K562 (cell line): ENCODE data around the gene DLK1. TPM values are rescaled to one million over a fixed set of nuclear protein-coding genes. Genes with fewer than 3 reads are reported as not detected.
A peak's percentile ranks its signal among the peaks of the same experiment; 100 is the strongest.

Experiments
- ATAC-seq: fragments of 200-7000 bp; cut with Tn5 transposase; 3 replicates; pipeline ENCODE4 v1.9.1; 2020; ENCODE audit warnings: moderate library complexity
- BruUV-seq: library from RNA; stranded (reverse); fragments of 400-500 nt; replicated peaks from 2 replicates; lab custom pipeline; 2021; lab: Mats Ljungman, UMichigan
- CTCF ChIA-PET: fragments of 300-600 bp; formaldehyde crosslinking; extraction: SDS; loops from one replicate; lab custom pipeline; 2021; ENCODE audit warnings: low intra/inter-chr PET ratio; lab: Yijun Ruan, JAX
- POLR2A ChIA-PET: fragments of 300-600, 350-650 bp; sonication (Branson Sonifier 250); formaldehyde crosslinking; extraction: SDS; loops from one replicate; lab custom pipeline; 2021; ENCODE audit warnings: antibody characterized with exemption, inconsistent platforms; lab: Yijun Ruan, JAX
- DNase-seq, 4 experiments: peaks; one replicate each; pipeline versions ENCODE4 v3.0.0 to v3.0.0-alpha.2; 2011 to 2018; ENCODE audit warnings: low spot score in 3 of 4, mixed read lengths in 3 of 4; ENCODE audit errors: extremely low read depth in 1 of 4
- FAIRE-seq: peaks from 2 replicates; lab custom pipeline; 2011; peaks lifted over from hg19 to GRCh38; lab: Jason Lieb, UNC
- H2AFZ ChIP-seq: 2 replicates; pipeline ENCODE4 v1.6.0; 2011; ENCODE audit warnings: low read depth, low read length, control low read depth, inconsistent platforms
- H3K27ac ChIP-seq: fragments of 200-600 bp; 3 replicates; pipeline ENCODE4 v1.8.0; 2011; ENCODE audit warnings: low read depth, mild to moderate bottlenecking, control low read depth, inconsistent platforms, low read length, moderate library complexity, mixed read lengths; ENCODE audit errors: extremely low read depth
- H3K27me3 ChIP-seq, 2 experiments: fragments of 300-600 bp in 1 of 2; 2 replicates in 1 of 2; 3 replicates in 1 of 2; pipeline versions ENCODE4 v1.6.0 to v1.8.0; 2011; ENCODE audit warnings: inconsistent platforms in 2 of 2, low read length in 2 of 2, mild to moderate bottlenecking in 1 of 2, mixed read lengths in 1 of 2, moderate library complexity in 1 of 2; ENCODE audit not compliant: control insufficient read depth in 2 of 2, insufficient read depth in 2 of 2
- H3K36me3 ChIP-seq: fragments of 300-600 bp; 3 replicates; pipeline ENCODE4 v1.8.0; 2011; ENCODE audit warnings: mild to moderate bottlenecking, low read length, inconsistent platforms; ENCODE audit not compliant: control insufficient read depth, insufficient read depth
- H3K4me1 ChIP-seq, 2 experiments: fragments of 200-600 bp in 1 of 2; replicated peaks in 1 of 2; 2 replicates in 1 of 2; 3 replicates in 1 of 2; pipeline versions ENCODE4 v1.5.1 to v1.8.0; 2011; ENCODE audit warnings: inconsistent platforms in 2 of 2, low read length in 2 of 2, mild to moderate bottlenecking in 1 of 2, mixed read lengths in 1 of 2, moderate library complexity in 1 of 2; ENCODE audit not compliant: control insufficient read depth in 2 of 2, insufficient read depth in 2 of 2
- H3K4me2 ChIP-seq: 2 replicates; pipeline ENCODE4 v1.6.1; 2011; ENCODE audit warnings: low read length, control low read depth, inconsistent platforms, mixed read lengths; ENCODE audit not compliant: insufficient read depth
- H3K4me3 ChIP-seq: fragments of 200-600 bp; sonication (generic), shearing (Covaris generic); 2 replicates; pipeline ENCODE4 v1.5.1; 2016; ENCODE audit warnings: control low read depth, inconsistent platforms
- H3K79me2 ChIP-seq: fragments of 200-600 bp; 3 replicates; pipeline ENCODE4 v1.8.0; 2011; ENCODE audit warnings: low read length, inconsistent platforms; ENCODE audit not compliant: control insufficient read depth, insufficient read depth
- H3K9ac ChIP-seq, 2 experiments: 2 replicates each; pipeline versions ENCODE4 v1.6.0 to v1.6.1; 2011; ENCODE audit warnings: low read depth in 2 of 2, low read length in 2 of 2, control low read depth in 1 of 2, inconsistent platforms in 1 of 2, mild to moderate bottlenecking in 1 of 2, mixed read lengths in 1 of 2; ENCODE audit not compliant: insufficient read depth in 1 of 2
- H3K9me1 ChIP-seq: one replicate; pipeline ENCODE4 v1.6.0; 2011; ENCODE audit warnings: inconsistent platforms, mild to moderate bottlenecking, low read length, moderate library complexity; ENCODE audit not compliant: control insufficient read depth, insufficient read depth
- H3K9me3 ChIP-seq: replicated peaks from 2 replicates; pipeline ENCODE4 v1.5.1; 2011; ENCODE audit warnings: low read depth, low read length, inconsistent platforms; ENCODE audit not compliant: control insufficient read depth, insufficient read depth
- H4K20me1 ChIP-seq: replicated peaks from 2 replicates; pipeline ENCODE4 v1.6.1; 2011; ENCODE audit warnings: low read length, inconsistent platforms, mixed read lengths; ENCODE audit not compliant: control insufficient read depth, insufficient read depth
- ELF1 ChIP-seq: fragments of 200-800 bp; sonication (Bioruptor generic); IDR thresholded peaks from 2 replicates; pipeline ENCODE4 v1.6.1; 2016; ENCODE audit warnings: missing genetic modification characterization, missing compliant biosample characterization
- HOXB6 ChIP-seq: fragments of 250-450 bp; sonication (Bioruptor Pico); IDR thresholded peaks from 2 replicates; pipeline ENCODE4 v1.5.1; 2022; ENCODE audit warnings: mild to moderate bottlenecking, borderline replicate concordance
- KDM4B ChIP-seq, 2 experiments: fragments of 450-650 bp in 1 of 2; sonication (generic) in 1 of 2; IDR thresholded peaks; 2 replicates each; pipeline ENCODE4 v1.6.1; 2016 to 2017; ENCODE audit warnings: borderline replicate concordance in 2 of 2, antibody characterized with exemption in 1 of 2, low read depth in 1 of 2, mild to moderate bottlenecking in 1 of 2
- NFIC ChIP-seq: fragments of 450-650 bp; IDR thresholded peaks from 2 replicates; pipeline ENCODE4 v1.6.1; 2017; ENCODE audit warnings: mild to moderate bottlenecking, inconsistent platforms
- WGBS: fragments of 100-300 bp; shearing (Covaris generic); methylation state at CpG from one replicate; pipeline ENCODE4 v1.1.6; 2016; ENCODE audit warnings: low coverage, mixed read lengths; ENCODE audit not compliant: insufficient coverage; ENCODE audit errors: missing lambda C conversion rate; 5-methylcytosine and 5-hydroxymethylcytosine counted together
- in situ Hi-C: fragments of 300-500 bp; cut with MboI; formaldehyde crosslinking; loops from 4 replicates; pipeline ENCODE4 v1.15.0; 2018; ENCODE audit warnings: inconsistent platforms, mixed read lengths
- intact Hi-C: fragments of 100-400 bp; cut with micrococcal nuclease; formaldehyde crosslinking; loops from 2 replicates; pipeline ENCODE4 v1.14.2; 2022
- polyA plus RNA-seq, 8 experiments: library from polyadenylated mRNA; depleted of rRNA in 4 of 8; stranded (reverse) in 5 of 8; unstranded in 3 of 8; fragments of >200 nt; fragmentation: Nextera tagmentation in 2 of 8; fragmentation: Illumina TruSeq in 1 of 8; extraction: Ambion mirVana in 2 of 8; extraction: Trizol in 1 of 8; gene quantifications; 2 replicates each; pipeline versions ENCODE4 v1.2.1 to v1.2.3, GENCODE V29; 2011 to 2014; ENCODE audit warnings: inconsistent platforms in 1 of 8, missing spikeins in 1 of 8
- total RNA-seq, 7 experiments: library from RNA; depleted of rRNA in 6 of 7; stranded (reverse); fragments of >200 nt in 6 of 7; fragmentation: Illumina TruSeq in 2 of 7; extraction: Trizol in 2 of 7; gene quantifications; 2 replicates each; pipeline versions ENCODE4 v1.2.1 to v1.2.3, GENCODE V29; 2011 to 2021; ENCODE audit warnings: low replicate concordance in 1 of 7
- TF ChIP-seq, protein P1 (sequence below): sonication (generic); formaldehyde crosslinking; IDR thresholded peaks from 2 replicates; pipeline ENCODE4 v1.8.0; 2022; ENCODE audit warnings: mild to moderate bottlenecking, missing genetic modification reagents

DLK1 gene
- total and polyA plus RNA-seq, 9 of the 15 experiments (the other 6 are each of a cell fraction or from before 2014, with no cell fraction given) = 4.4 to 97.2 (median 15.3) TPM

DNA sequence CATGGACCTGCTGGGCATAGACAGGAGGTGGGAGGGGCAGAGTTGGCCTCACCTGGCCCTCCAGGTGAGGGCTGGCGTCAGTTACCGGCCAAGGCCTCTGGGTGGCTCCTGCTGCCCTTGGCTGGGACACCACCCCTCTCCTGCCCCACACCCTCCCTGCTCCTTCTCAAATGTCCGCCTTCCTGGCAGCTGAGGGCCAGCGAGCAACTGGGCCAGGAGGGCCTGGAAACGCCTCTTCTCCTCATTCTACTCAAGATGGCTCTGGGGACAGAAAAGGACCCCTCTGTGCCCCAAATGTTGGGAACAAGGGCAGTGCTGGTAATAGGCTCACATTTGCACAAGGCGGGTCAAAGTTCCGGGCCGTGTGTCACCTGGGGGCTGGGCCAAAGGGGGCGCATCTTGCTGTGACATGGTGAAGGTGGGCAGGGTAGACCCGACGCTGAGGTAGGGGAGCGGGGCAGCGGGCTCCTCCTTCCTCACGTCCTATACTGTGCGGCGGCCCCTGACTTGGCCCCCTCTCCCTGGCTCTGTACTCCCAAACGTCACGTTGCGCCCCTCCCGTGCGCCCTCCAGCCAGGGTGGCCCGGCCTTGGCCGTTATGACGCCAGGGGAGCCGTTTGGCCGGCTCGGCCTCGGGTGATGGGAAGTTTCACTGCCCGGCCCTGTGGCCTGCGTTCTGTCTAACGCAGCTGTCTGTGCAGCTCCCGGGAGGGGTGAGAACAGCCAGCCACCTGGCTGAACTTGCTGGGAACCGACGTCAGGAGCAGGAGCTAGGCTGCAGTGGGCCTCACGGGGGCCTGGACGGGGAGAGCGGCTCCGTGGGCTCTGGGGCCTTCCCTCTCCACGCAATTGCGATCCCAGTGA is 18.0 kb upstream of the DLK1 start:
- peak; percentile 60; the same call in 1 of the 3 replicates for ATAC-seq
- WGBS = 84% methylated on average over 14 of the region's 40 CpGs
- no peak overlapping the region for H3K4me2 ChIP-seq

More for the DNA sequence above, 18.0 kb upstream of the DLK1 start:
- no peaks in the 10 kb centered on the region for H4K20me1 ChIP-seq
- no peaks in the 10 kb centered on the region for H3K9me1 ChIP-seq
- DNase-seq (no peak), FAIRE-seq (no peak)
- no peak overlapping the region for H2AFZ ChIP-seq
- TF ChIP-seq HOXB6 (CRISPR knock-in tag) (no peak), KDM4B (IDR thresholded peaks at IDR 0.05; ENCODE audit: borderline replicate concordance in 2 of 2, low read depth in 1 of 2) (no peak), ELF1 (no peak), NFIC (no peak)
- TF ChIP-seq, protein P1, sequence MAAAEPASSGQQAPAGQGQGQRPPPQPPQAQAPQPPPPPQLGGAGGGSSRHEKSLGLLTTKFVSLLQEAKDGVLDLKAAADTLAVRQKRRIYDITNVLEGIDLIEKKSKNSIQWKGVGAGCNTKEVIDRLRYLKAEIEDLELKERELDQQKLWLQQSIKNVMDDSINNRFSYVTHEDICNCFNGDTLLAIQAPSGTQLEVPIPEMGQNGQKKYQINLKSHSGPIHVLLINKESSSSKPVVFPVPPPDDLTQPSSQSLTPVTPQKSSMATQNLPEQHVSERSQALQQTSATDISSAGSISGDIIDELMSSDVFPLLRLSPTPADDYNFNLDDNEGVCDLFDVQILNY (CRISPR knock-in tag) = no peak
- H3K27me3 ChIP-seq = no peaks in the 10 kb centered on the region
- ChIA-PET CTCF (no interaction called here), POLR2A (no interaction called here)
- intact Hi-C loops = no loop called here
- no TSS peak for BruUV-seq
- H3K79me2 ChIP-seq = no peaks in the 10 kb centered on the region
- no peak overlapping the region for H3K27ac ChIP-seq
- H3K4me1 ChIP-seq = peaks cover 0 to 48% of the 10 kb centered on the region in 2 experiments; a peak in 2 of 5 replicates
- H3K36me3 ChIP-seq = no peaks in the 10 kb centered on the region
- in situ Hi-C loops = no loop called here
- H3K9ac ChIP-seq = no peak overlapping the region; a peak in 1 of 4 replicates
- H3K4me3 ChIP-seq = no peak overlapping the region
- H3K9me3 ChIP-seq = no peaks in the 10 kb centered on the region
